ENCODE results near the gene SHE.
"Not testable (repeated sequence)": the region's sequence is repeated elsewhere in the genome, so short reads cannot be mapped to it uniquely, and the experiment has no call there.

SHE gene

DNA sequence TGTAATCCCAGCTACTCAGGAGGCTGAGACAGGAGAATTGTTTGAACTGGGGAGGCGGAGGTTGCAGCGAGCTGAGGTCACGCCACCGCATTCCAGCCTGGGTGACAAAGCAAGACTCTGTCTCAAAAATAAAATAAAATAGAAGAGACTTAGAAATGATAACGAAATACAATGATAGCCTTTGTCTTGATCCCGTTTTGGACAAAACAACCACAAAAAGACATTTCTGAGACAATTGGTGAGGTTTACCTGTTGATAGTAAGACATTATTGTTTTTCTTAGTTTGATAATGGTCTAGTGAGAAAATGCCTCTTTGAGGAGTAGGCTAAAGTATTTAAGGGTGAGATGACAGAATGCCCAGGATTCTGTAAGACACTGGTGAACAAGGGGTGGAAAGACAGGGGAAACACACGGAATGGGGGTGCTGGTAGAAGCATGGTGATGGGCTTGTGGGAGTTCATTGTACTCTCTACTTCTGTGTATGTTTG lies 11.9 kb upstream of the SHE start:
- DNase-seq (ENCODE audit: low read depth in 2 of 2) = no peak

GRCh38 chr1:154512760-154513159 lies 10.5 kb upstream of the SHE start:
- no peak for DNase-seq (ENCODE audit: low read depth in 2 of 2)

GRCh38 chr1:154503898-154504297 lies 1.7 kb upstream of the SHE start:
- DNase-seq (ENCODE audit: low read depth in 2 of 2) = no peak

DNA sequence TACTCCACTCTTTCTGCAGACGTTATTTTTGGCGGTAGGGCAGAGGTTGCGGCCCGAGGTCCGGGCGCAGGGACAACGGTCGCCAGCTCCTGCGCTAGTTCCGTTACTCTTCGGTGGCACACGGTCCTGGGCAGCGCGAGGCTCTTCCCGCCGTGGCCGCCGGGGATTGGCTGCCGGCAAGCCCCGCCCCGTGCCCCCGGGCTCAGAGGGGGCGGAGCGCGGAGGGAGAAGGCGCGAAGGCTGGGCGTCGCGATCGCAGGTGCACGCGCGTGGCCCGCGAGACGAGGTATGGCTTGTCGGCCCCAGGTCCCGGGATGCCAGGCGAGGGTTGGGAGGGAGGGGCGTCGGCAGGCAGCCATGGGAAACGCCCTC lies 518 bp upstream of the SHE start:
- no peak for DNase-seq (ENCODE audit: low read depth in 2 of 2)

- no peak for DNase-seq (ENCODE audit: low read depth in 2 of 2)
These were observed 668 bp downstream of the SHE start for GRCh38 chr1:154501423-154502065.

- no peak for DNase-seq (ENCODE audit: low read depth in 2 of 2)
These were observed 1.7 kb downstream of the SHE start for GRCh38 chr1:154500533-154500932.

- DNase-seq (ENCODE audit: low read depth in 2 of 2) = no peak
These were observed 2.8 kb downstream of the SHE start for GRCh38 chr1:154499446-154499845.

- DNase-seq (ENCODE audit: low read depth in 2 of 2) = no peak
These were observed 5.0 kb downstream of the SHE start for GRCh38 chr1:154497026-154497806.

- no peak for DNase-seq (ENCODE audit: low read depth in 2 of 2)
These were observed 5.8 kb downstream of the SHE start for GRCh38 chr1:154496383-154496782.

GRCh38 chr1:154495496-154496273 lies 6.5 kb downstream of the SHE start:
- no peak for DNase-seq (ENCODE audit: low read depth in 2 of 2)

DNA sequence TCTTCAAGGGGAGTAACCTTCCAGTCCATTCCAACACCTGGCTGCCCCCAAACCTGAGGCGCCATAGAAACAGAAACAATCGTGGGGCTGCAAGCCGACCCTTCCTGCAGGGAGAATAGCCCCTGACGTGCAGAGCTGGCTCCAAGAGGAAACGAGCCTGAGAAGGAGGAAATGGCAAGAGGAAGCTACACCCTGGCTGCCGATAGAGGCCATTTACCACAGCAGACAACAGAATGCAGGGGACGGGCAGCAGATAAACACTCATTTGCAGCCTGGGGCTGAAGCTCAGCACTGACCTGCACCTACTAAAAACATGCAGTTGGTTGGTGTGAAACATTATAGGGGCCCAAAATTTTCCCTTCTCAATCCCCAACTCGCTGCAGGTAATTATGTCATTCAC lies 8.9 kb downstream of the SHE start:
- DNase-seq (ENCODE audit: low read depth in 2 of 2) = no peak

DNA sequence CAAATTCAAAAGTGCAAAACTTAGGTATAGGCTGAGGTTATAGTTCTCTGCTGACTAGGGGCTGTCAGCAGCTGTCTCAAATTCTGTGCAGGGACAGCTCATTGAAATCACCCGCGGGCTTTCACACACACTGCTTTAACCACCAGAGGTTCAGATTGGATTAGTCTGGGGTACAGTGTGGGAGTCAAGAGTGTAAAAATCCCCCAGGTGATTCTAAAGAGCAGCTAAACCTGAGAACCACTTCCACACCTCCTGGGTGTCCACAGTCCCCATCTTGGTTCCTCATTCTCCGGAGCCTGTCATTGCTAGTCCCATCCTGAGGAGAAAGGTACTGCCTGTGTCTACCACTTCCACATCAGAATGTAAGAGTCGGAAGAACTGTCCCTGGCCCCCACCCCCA lies 10.1 kb downstream of the SHE start:
- no peak for DNase-seq (ENCODE audit: low read depth in 2 of 2)

DNA sequence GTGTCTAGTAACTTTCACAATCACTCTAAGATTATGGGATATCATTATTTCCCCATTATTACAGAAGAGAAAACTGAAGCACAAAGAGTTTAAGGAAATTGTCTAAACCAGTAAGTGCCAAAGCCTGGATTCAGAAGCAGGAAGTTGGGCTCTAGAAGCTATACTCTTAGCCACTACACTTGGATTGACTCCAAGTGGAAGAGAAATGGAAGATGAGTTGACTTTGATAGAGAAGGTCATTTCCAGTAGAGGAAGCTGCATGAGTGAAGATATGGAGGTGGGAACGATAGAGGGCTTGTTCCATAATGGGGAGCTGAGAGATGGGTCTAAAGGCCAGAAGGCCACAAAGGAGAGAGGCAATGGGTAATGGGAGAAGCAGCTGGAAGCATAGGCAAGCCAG lies 11.9 kb downstream of the SHE start:
- DNase-seq (ENCODE audit: low read depth in 2 of 2) = no peak

DNA sequence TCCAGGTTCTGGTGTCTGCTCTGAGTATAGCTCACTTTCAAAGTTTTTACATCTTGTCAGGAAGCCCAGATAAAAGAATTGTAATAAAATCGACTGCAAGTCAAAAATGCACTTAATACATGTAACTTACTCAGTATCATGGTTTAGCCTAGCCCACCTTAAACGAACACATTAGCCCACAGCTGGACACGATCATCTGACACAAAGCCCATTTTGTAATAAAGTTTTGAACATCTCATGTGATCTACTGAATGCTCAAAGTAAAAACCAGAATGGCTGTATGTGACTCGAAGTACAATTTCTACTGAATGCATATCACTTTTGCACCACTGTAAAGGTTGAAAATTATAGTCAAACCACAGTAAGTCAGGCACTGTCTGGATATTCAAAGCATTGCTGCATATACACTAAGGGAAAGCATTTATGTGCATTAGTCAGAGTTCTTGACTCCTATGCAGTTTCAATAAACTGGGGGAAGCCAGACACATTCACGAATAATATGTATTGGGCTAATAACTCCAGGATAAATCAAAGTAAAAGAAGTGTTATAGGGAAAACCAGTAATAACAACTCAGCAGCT lies 12.4 kb downstream of the SHE start:
- DNase-seq (ENCODE audit: low read depth in 2 of 2) = no peak

- no peak for DNase-seq (ENCODE audit: low read depth in 2 of 2)
These were observed 13.3 kb downstream of the SHE start for GRCh38 chr1:154488922-154489321.

DNA sequence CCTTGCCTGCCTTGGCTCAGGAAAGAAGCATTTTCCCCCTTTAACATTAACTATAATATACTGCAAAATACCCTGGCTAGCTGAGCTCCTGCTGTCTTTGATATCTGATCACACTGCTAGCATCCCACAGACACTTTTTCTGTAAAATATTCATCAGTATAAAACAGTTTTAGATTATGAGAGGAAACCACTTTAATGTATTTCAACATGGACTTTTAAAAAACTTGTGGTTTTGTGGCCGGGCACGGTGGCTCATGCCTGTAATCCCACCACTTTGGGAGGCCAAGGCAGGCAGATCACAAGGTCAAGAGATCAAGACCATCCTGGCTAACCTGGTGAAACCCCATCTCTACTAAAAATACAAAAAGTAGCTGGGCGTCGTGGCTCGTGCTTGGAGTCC lies 15.5 kb downstream of the SHE start:
- not testable (repeated sequence) for DNase-seq (ENCODE audit: low read depth in 2 of 2)

DNA sequence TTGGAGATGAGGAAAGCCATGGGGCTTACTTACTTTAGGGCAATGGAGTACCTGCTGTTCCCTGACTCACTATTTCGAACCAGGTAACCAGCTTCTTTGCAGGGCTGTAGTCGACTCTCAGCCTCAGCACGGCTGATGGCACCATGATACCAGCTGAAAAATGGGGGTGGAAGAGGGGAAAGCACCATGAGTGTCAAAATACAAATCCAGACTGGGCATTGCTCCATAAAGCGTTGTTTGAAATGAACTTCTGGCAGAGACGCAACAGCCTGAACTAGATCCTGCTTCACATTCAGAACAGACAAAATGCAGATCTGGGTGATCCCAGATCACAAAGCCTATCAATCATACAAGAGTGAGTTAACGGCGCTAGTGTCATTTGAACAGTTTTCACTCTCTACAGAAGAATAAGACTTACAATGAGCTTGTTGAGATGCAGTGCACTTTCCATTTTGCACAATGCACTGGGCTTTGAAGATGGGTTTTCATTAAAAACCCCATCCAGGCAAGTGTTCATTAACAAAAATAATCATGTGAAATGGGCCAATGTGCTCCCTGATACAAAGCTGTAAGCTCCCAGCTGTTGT lies 16.2 kb downstream of the SHE start:
- no peak for DNase-seq (ENCODE audit: low read depth in 2 of 2)

DNA sequence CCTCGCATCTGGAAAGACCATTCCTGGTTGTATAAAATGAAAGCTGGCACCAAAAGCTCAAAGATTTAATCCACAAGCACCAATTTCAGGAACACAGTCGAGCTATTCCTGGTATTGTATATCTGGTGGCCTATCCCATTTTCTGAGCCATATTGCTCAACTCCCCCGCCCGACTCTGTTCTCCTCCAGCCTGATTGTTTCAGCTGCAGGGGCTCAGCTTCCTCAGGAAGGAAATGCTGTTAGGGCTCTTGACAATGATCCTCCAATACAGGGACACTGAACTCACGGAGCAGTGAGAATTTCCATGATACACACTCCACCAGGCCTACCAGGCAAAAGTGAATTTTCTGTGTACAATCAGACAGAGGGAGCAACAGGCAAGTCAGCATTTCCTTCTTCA lies 17.1 kb downstream of the SHE start:
- no peak for DNase-seq (ENCODE audit: low read depth in 2 of 2)

DNA sequence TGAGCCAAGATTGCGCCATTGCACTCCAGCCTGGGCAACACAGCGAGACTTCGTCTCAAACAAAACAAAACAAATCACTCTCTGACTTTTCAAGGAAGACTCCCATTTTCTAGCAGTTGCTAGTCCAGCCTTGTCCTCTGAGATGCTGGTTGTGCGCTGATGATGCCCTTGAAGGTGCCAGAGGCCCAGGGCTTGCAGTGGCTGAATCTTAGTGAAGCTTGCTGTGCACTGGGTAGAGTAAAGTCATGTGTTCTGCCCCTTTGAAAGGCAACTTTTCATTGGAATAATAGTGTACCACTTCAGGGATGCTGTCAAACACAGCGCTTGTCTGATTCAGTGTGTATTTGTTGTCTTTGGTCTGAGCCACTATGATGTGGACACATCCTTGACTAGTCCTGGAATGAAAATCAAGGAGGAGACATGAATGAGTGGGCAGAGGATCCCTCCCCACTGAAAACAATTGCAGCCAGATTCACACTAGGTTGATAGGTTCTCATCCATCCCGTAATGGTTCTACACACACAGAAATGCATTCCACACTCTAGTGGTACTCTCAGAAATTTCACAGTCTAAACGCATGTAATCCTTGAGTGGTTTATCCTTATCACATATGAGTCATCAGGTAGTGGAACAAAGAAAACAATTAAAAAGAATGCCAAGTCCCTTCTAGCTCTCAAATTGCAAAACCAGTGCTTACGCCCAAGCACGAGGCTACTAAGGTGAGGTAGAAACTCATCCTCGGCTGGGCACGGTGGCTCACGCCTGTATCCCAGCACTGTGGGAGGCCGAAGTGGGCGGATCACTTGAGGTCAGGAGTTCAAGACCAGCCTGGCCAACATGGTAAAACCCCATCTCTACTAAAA lies 18.0 kb downstream of the SHE start:
- no peak for DNase-seq (ENCODE audit: low read depth in 2 of 2)

DNA sequence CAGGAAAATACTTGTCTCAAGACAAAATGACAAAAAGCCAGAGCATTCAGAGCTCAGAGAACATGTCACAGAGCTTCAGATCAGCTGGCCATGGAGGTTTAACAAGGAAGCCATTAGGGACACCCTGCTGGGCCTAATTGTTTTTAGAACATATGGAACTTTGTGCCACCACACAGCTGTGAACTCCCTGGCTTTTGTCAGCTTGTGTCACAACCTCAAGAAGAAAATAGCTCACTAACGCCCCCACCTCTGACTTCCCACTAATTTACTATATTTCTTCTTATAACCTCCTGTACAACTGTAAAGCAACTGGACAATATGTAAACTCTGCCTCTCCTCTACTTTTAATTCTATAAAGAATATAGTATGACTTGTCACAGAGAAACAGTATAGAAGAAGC lies 21.2 kb downstream of the SHE start:
- no peak for DNase-seq (ENCODE audit: low read depth in 2 of 2)
